AG04450 (cell line): Measurements from ENCODE around the gene IL1RAPL2. TPM values are rescaled to one million over a fixed set of nuclear protein-coding genes. Genes with fewer than 3 reads are reported as not detected.

Experiments
- CTCF ChIA-PET: fragments of 300-600, 350-600 bp; formaldehyde crosslinking; extraction: SDS; loops from one replicate; lab custom pipeline; 2022; ENCODE audit warnings: antibody characterized with exemption, inconsistent platforms; lab: Charles Lee
- POLR2A ChIA-PET: fragments of 350-600 bp; formaldehyde crosslinking; extraction: SDS; loops from one replicate; lab custom pipeline; 2021; ENCODE audit warnings: antibody characterized with exemption, inconsistent platforms; lab: Yijun Ruan, JAX
- DNase-seq: peaks from one replicate; pipeline ENCODE4 v3.0.0-alpha.2; 2011; ENCODE audit warnings: low read depth, low spot score
- H3K27ac ChIP-seq: one replicate; pipeline ENCODE4 v1.5.1; 2012; ENCODE audit warnings: low read depth, low read length, control low read depth
- H3K27me3 ChIP-seq: one replicate; pipeline ENCODE4 v1.6.0; 2012; ENCODE audit warnings: low read length; ENCODE audit not compliant: control insufficient read depth, insufficient read depth
- H3K4me3 ChIP-seq: 2 replicates; pipeline ENCODE4 v1.5.1; 2011; ENCODE audit warnings: mild to moderate bottlenecking, low read depth, low read length, control low read depth
- H3K9me3 ChIP-seq: 2 replicates; pipeline ENCODE4 v1.5.1; 2012; ENCODE audit warnings: low read length; ENCODE audit not compliant: control insufficient read depth, insufficient read depth
- CTCF ChIP-seq: IDR thresholded peaks from 2 replicates; pipeline ENCODE4 v1.5.1; 2011; ENCODE audit warnings: low read depth, low read length, control low read depth, inconsistent platforms
- polyA plus RNA-seq: library from polyadenylated mRNA; depleted of rRNA; stranded (reverse); fragments of >200 nt; gene quantifications from 2 replicates; pipeline ENCODE4 v1.2.3, GENCODE V29; 2011

IL1RAPL2 gene
- polyA plus RNA-seq, 1 experiment: 0.71 TPM

- ChIA-PET POLR2A (no interaction called here), CTCF (no interaction called here)
- no peak overlapping the region for H3K4me3 ChIP-seq
- TF ChIP-seq CTCF: no peak
- DNase-seq: no peak
- no peaks in the 10 kb centered on the region for H3K27me3 ChIP-seq
- H3K9me3 ChIP-seq: no peaks in the 10 kb centered on the region
- no peak overlapping the region for H3K27ac ChIP-seq
These were observed 700.5 kb downstream of the IL1RAPL2 start for GRCh38 chrX:105266456-105266855.

DNA sequence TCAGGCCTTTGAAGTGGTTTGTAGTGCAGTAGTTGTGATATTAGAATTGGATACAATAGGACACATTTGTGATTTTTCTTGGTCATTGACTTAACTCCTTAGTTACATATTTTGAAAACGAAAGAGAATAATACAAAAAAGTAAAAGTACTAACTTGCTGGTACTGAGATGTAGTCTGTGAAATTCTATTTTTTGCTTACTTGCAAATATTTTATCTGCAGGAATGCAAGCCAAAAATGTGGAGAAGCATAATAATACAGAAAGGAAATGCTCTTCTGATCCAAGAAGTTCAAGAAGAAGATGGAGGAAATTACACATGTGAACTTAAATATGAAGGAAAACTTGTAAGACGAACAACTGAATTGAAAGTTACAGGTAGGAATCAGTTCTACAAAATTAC is 701.2 kb downstream of the IL1RAPL2 start:
- POLR2A ChIA-PET: no interaction called here

GRCh38 chrX:105269386-105269785 is 703.4 kb downstream of the IL1RAPL2 start:
- Histone ChIP-seq H3K27ac (no peak overlapping the region), H3K27me3 (no peaks in the 10 kb centered on the region), H3K4me3 (no peak overlapping the region), H3K9me3 (no peaks in the 10 kb centered on the region)
- CTCF ChIA-PET: no interaction called here
- POLR2A ChIA-PET: no interaction called here
- no peak for DNase-seq
- TF ChIP-seq CTCF: no peak

More for the DNA sequence above, 701.2 kb downstream of the IL1RAPL2 start:
- no peaks in the 10 kb centered on the region for H3K27me3 ChIP-seq
- CTCF ChIA-PET: no interaction called here
- no peak overlapping the region for H3K4me3 ChIP-seq
- H3K27ac ChIP-seq: no peak overlapping the region
- no peaks in the 10 kb centered on the region for H3K9me3 ChIP-seq
- no peak for TF ChIP-seq CTCF
- DNase-seq: no peak

DNA sequence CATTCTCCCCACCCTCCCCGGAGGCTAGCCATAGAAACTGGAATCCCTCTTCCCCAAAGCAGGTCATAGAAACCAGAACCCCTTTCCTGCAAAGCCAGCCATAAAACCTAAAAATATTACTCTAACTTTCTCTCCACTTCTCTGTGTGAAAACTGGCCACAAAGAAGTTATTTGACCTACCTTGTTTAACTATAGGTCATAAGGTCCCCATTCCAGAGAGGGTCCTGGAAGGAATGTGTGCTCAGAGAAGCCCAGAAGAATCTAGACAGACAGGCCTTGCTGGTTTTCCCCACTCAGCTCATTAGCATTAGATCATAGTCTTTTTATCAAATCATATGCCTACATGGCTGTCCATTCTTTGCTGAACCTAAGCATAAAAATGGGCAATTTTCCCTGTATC is 707.3 kb downstream of the IL1RAPL2 start:
- Histone ChIP-seq H3K4me3 (no peak overlapping the region), H3K9me3 (no peaks in the 10 kb centered on the region), H3K27me3 (no peaks in the 10 kb centered on the region), H3K27ac (no peak overlapping the region)
- POLR2A ChIA-PET: no interaction called here
- DNase-seq: no peak
- no peak for TF ChIP-seq CTCF
- CTCF ChIA-PET: no interaction called here

DNA sequence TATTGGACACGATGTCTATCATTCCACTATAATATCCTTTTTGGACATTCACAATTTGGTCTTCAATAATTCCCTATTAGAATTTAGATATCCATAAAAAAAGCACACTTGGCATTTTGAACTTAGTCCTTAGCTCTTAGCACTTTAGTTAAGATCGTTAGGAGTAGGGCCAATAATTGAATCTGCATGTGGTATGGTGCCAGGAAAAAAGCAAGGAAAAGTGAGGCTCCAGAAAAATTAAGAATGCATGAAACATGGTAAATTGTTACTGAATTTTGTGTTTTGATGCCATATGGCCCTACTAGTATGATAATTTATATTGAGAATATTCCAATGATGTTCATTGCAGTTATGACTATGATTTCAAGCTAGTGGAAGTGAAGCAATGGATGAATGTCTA is 708.1 kb downstream of the IL1RAPL2 start:
- H3K4me3 ChIP-seq: no peak overlapping the region
- H3K9me3 ChIP-seq: no peaks in the 10 kb centered on the region
- DNase-seq: no peak
- POLR2A ChIA-PET: no interaction called here
- no peaks in the 10 kb centered on the region for H3K27me3 ChIP-seq
- TF ChIP-seq CTCF: no peak
- CTCF ChIA-PET: no interaction called here
- no peak overlapping the region for H3K27ac ChIP-seq
